ENCODE results near the gene TDRD1. TPM values are rescaled to one million over a fixed set of nuclear protein-coding genes. Genes with fewer than 3 reads are reported as not detected.

TDRD1 gene
- total and polyA plus RNA-seq, 10 of the 15 experiments (the other 5 are each of a cell fraction or from before 2014, with no cell fraction given): 0.03 to 0.04 TPM; not detected in 8

- ChIA-PET CTCF (no interaction called here), POLR2A (no interaction called here), SMC1A (ENCODE audit: uncharacterized antibody, unreplicated experiment) (no interaction called here), RAD21 (ENCODE audit: unreplicated experiment) (no interaction called here)
- no peak overlapping the region for H3K27ac ChIP-seq (ENCODE audit: control insufficient read depth, insufficient read depth)
- no peaks in the 10 kb centered on the region for H4K20me1 ChIP-seq (ENCODE audit: control insufficient read depth, insufficient read depth)
- H3K4me2 ChIP-seq (ENCODE audit: control insufficient read depth, insufficient read depth): no peak overlapping the region
- intact Hi-C loops (cut with micrococcal nuclease; ENCODE audit: unreplicated experiment): no loop called here
- BruUV-seq (replicated peaks): no TSS peak
- DNase-seq (ENCODE audit: low read depth, low spot score) (no peak), FAIRE-seq (no peak), ATAC-seq (no peak)
- H3K36me3 ChIP-seq (ENCODE audit: control insufficient read depth in 2 of 2, insufficient read depth in 2 of 2, low read length in 1 of 2): no peaks in the 10 kb centered on the region
- H3K27me3 ChIP-seq (replicated peaks in 1 of 2; ENCODE audit: control insufficient read depth in 2 of 2, insufficient read depth in 2 of 2, low read length in 1 of 2): 0 out of 4 replicates have a peak, but pooled peaks cover 0 to 2% of the 10 kb centered on the region in 2 experiments
- 0% methylated on average over 2 of the region's 4 CpGs for WGBS (ENCODE audit: insufficient coverage, insufficient replicate concordance, low lambda C conversion rate, missing lambda C conversion rate)
- no peaks in the 10 kb centered on the region for H3K4me1 ChIP-seq (ENCODE audit: control insufficient read depth, insufficient read depth, low read length)
- no peak overlapping the region for H3K9ac ChIP-seq (ENCODE audit: control insufficient read depth, insufficient read depth, low read length)
- H3K4me3 ChIP-seq: no peak overlapping the region
- no peaks in the 10 kb centered on the region for H3K79me2 ChIP-seq (ENCODE audit: control insufficient read depth, insufficient read depth, low read length)
- TF ChIP-seq CHD4 (IDR thresholded peaks at IDR 0.05) (no peak), RAD21 (IDR thresholded peaks at IDR 0.05; ENCODE audit: insufficient read depth, low read depth, low read length) (no peak), MEF2A (IDR thresholded peaks at IDR 0.05; ENCODE audit: insufficient read depth, low read depth, low read length) (no peak), SMAD1 (IDR thresholded peaks at IDR 0.05; ENCODE audit: low read depth, partially characterized antibody) (no peak), NR2C1 (IDR thresholded peaks at IDR 0.05) (no peak), ZNF217 (IDR thresholded peaks at IDR 0.05) (no peak), RBBP5 (conservative IDR thresholded peaks at IDR 0.05) (no peak), NRF1 (conservative IDR thresholded peaks at IDR 0.05; ENCODE audit: low read depth, low read length) (no peak)
- TF ChIP-seq, protein P1, sequence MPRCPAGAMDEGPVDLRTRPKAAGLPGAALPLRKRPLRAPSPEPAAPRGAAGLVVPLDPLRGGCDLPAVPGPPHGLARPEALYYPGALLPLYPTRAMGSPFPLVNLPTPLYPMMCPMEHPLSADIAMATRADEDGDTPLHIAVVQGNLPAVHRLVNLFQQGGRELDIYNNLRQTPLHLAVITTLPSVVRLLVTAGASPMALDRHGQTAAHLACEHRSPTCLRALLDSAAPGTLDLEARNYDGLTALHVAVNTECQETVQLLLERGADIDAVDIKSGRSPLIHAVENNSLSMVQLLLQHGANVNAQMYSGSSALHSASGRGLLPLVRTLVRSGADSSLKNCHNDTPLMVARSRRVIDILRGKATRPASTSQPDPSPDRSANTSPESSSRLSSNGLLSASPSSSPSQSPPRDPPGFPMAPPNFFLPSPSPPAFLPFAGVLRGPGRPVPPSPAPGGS (IDR thresholded peaks at IDR 0.05; ENCODE audit: borderline replicate concordance, insufficient read depth, low read depth, low read length, poor library complexity, severe bottlenecking): no peak
- TF ChIP-seq, protein P2, sequence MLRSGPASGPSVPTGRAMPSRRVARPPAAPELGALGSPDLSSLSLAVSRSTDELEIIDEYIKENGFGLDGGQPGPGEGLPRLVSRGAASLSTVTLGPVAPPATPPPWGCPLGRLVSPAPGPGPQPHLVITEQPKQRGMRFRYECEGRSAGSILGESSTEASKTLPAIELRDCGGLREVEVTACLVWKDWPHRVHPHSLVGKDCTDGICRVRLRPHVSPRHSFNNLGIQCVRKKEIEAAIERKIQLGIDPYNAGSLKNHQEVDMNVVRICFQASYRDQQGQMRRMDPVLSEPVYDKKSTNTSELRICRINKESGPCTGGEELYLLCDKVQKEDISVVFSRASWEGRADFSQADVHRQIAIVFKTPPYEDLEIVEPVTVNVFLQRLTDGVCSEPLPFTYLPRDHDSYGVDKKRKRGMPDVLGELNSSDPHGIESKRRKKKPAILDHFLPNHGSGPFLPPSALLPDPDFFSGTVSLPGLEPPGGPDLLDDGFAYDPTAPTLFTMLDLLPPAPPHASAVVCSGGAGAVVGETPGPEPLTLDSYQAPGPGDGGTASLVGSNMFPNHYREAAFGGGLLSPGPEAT (IDR thresholded peaks at IDR 0.05; ENCODE audit: low read depth): no peak
- TF ChIP-seq, protein P3, sequence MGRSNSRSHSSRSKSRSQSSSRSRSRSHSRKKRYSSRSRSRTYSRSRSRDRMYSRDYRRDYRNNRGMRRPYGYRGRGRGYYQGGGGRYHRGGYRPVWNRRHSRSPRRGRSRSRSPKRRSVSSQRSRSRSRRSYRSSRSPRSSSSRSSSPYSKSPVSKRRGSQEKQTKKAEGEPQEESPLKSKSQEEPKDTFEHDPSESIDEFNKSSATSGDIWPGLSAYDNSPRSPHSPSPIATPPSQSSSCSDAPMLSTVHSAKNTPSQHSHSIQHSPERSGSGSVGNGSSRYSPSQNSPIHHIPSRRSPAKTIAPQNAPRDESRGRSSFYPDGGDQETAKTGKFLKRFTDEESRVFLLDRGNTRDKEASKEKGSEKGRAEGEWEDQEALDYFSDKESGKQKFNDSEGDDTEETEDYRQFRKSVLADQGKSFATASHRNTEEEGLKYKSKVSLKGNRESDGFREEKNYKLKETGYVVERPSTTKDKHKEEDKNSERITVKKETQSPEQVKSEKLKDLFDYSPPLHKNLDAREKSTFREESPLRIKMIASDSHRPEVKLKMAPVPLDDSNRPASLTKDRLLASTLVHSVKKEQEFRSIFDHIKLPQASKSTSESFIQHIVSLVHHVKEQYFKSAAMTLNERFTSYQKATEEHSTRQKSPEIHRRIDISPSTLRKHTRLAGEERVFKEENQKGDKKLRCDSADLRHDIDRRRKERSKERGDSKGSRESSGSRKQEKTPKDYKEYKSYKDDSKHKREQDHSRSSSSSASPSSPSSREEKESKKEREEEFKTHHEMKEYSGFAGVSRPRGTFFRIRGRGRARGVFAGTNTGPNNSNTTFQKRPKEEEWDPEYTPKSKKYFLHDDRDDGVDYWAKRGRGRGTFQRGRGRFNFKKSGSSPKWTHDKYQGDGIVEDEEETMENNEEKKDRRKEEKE (IDR thresholded peaks at IDR 0.05): no peak
- in situ Hi-C loops (cut with MboI): no loop called here
- H2AFZ ChIP-seq (ENCODE audit: control insufficient read depth, low read depth, low read length): no peak overlapping the region
- H3K9me3 ChIP-seq (replicated peaks; ENCODE audit: control insufficient read depth, insufficient read depth, low read length): no peaks in the 10 kb centered on the region
These were observed 100.1 kb downstream of the TDRD1 start for GRCh38 chr10:114279289-114279688.
